NCI-H2227 (cell line): ENCODE results near the gene CST8.

ENCODE experiments used
- DNase-seq: peaks from one replicate; lab custom pipeline; 2025; ENCODE audit not compliant: unreplicated experiment; lab: John Stamatoyannopoulos, UW

The CST8 gene

GRCh38 chr20:23519556-23519955 lies 28.6 kb downstream of the CST8 start:
- no peak for DNase-seq

- DNase-seq, result no peak
Observed at GRCh38 chr20:23520185-23520584, 29.3 kb downstream of the CST8 start.

DNA sequence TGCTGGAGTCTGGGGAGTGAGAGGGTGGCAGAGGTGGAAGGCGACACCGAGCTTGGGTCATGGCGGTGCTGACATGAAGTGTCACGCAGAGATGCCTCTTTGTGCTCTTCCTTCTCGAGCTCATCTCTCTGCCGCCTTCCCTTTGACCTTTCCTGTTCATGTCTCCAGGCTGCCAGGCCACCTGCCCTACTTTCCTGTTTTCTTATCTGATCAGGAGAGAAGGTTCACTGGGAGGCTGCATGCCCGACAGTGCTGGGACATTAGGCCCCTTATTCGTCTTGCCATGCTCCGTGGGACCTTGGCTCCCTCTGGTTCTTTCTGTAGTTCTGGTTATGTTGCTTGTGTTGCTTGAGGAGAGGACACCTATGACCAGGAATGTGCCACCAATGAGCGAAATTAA lies 33.2 kb downstream of the CST8 start:
- no peak for DNase-seq

DNA sequence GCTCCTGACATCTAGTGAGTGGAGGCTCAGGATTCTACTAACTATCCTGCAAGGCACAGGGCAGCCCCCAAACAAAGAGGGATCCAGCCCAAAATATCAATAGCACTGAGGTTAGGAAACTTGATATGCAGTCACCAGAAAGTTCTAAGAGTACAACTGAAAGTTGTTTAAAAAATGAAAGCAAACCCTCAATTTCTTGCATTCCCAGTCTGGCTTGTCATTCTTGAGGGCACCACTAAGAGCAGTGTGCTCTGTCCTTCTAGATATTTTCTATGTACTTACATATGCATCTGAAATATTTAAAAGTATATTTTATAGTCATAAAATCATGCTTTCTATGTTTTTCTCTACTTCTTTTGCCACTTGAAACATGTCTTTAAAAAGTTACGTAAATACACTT lies 35.9 kb downstream of the CST8 start:
- no peak for DNase-seq

GRCh38 chr20:23528867-23529431 lies 38.0 kb downstream of the CST8 start:
- DNase-seq, result no peak

DNA sequence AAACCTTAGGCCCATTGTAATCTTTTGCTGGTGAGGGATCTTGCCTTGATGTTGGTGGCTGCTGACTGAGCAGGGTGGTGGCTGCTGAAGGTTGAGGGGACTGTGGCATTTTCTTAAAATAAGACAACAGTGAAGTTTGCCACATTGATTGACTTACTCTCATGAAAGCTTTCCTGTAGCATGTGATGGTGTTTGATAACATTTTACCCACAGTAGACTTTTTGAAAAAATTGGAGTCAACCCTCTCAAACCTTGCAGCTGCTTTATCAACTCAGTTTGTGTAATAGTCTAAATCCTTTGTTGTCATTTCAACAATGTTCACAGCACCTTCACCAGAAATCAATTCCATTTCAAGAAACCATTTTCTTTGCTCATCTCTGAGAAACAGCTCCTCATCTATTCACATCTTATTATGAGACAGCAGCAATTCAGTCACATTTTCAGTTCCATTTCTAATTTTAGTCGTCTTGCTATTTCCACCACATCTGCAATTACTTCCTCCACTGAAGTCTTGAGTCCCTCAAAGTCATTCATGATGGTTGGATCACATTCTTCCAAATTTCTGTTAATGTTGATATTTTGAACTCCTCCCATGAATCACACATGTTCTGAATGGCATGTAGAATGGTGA lies 40.1 kb downstream of the CST8 start:
- no peak for DNase-seq

GRCh38 chr20:23532533-23532932 lies 41.6 kb downstream of the CST8 start:
- DNase-seq, result no peak

DNA sequence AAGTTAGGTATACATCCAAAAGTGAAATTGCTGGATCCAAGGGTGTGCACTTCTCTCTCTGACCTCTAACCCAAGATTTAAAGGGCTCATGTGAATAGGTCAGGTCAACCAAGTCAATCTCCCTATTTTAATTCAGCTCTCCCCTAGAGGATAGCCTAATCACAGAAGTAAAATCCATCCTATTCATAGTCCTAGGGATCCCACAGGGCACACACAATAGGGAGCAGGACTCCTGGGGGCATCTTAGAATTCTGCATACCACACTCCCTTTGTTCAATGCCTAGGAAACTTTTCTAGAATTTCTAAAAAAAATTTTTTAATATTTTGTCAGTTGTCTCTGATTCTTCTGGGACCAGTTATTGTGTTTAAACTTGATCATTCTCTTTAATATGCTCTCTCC lies 42.2 kb downstream of the CST8 start:
- DNase-seq, result no peak

GRCh38 chr20:23534801-23535593 lies 44.1 kb downstream of the CST8 start:
- no peak for DNase-seq

DNA sequence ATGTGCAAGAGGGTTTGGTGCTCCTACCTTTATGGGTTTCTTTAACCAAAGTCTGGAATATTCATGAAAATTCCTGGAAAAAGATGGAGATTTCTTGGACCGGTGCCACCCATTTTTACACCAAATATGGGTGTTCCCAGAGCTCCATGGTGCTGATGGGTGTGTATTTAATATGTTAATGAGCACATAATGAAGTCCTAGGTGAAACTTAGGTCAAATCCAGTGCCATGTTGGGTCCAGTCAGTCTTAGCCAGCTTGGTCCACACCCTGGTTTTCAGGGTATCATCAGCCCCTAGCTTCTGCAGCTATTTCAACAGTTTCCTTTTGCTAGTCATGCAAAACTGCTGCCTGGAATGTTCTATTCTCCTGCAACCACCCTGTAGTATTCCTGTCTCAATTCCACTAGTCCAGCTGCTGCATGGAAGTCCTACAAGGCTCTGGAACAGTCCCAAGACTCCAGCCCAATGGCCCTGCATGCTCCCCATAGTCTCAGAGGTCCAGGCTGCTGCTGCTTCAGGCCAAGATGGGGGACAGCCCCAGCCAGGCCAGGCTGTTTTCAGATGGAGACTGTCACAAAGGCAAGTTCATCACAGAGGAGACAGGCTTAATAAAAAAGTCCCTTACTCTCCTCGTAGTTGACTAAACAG lies 45.5 kb downstream of the CST8 start:
- DNase-seq, result no peak

- no peak for DNase-seq
Observed at GRCh38 chr20:23537030-23537429, 46.1 kb downstream of the CST8 start.

- DNase-seq, result no peak
Observed at GRCh38 chr20:23540624-23541023, 49.7 kb downstream of the CST8 start.

DNA sequence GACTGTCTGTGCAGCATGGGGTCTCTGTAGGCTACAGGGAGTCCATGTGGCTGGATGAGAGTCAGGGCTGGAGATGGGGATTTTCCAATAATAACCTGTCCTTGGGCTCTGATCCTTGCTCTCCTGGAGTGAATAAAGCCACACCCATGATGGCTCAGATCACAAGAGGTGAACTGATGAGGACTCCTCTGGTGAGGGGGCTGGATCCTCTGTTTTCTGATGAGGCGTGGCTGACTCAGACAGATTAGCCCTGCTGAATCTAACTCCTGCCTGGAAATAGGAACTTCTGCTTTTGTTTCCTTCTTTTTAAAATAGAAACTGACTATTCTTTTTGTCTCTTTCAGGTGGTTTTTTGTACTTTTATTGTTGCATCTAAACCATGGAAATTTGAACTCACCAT lies 50.4 kb downstream of the CST8 start:
- no peak for DNase-seq

DNA sequence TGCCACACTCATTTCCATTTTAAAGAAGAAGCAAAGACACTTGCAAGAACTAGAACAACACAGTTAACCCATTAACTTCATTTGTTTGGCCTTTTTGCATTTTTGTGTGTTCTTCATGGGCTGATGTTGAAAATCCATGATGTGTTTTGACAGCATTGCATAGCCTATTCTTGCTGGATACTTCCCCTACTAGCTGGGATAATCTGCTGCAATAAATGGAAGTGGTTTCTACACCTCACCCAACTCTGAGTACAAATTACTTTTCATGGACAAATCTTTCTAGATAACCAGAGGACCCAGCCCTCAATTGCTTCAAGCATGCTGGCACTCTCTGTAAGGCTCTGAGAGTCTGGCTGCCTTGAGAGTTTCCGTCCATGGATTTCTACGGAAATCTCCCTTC lies 50.9 kb downstream of the CST8 start:
- no peak for DNase-seq

DNA sequence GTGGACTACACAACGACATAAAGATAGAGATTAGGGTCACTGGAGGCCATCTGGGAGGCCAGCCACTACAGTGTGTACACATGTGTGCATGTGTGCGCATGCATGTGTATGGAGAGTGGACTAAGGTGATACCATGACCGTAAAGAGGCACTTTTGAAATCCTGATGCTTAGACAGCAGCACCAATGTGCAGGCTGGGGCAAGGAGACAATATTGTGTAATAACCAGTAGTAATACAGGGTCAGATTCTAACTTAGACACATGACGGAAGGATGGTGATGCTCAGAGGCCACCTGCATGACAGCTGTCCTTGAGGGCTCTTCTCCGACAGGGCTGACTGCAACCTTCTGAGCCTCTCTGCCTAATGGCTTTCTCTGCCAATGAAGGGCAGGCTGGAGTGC lies 51.9 kb downstream of the CST8 start:
- DNase-seq, result no peak

GRCh38 chr20:23544133-23544532 lies 53.2 kb downstream of the CST8 start:
- DNase-seq, result no peak
